ENCODE data around the gene ITGB2. TPM values are rescaled to one million over a fixed set of nuclear protein-coding genes. Genes with fewer than 3 reads are reported as not detected.

Gene ITGB2
- total RNA-seq, 4 donors from 2014 or later: 32.7 to 87.3 (median 56.2) TPM

GRCh38 chr21:44857127-44857892 lies 63.4 kb downstream of the ITGB2 start:
- TF ChIP-seq EP300 (IDR thresholded peaks at IDR 0.05) (no peak), CTCF (IDR thresholded peaks at IDR 0.05) (no peak), POLR2A (IDR thresholded peaks at IDR 0.05) (no peak)
- 91 to 92% methylated on average over 16 of the region's 16 CpGs for WGBS, 2 donors

GRCh38 chr21:44856131-44856530 lies 64.6 kb downstream of the ITGB2 start:
- WGBS, 2 donors: 92 to 94% methylated on average over 17 of the region's 17 CpGs
- Histone ChIP-seq H3K27ac (no peak overlapping the region), H3K27me3 (no peaks in the 10 kb centered on the region), H3K36me3 (peaks cover 0 to 99% (median 4%) of the 10 kb centered on the region in 3 donors), H3K4me1 (peaks cover 0 to 17% (median 0%) of the 10 kb centered on the region in 4 donors), H3K9me3 (no peaks in the 10 kb centered on the region), H3K4me3 (no peak overlapping the region)
- DNase-seq (ENCODE audit: low spot score in 2 of 2): no peak
- TF ChIP-seq EP300 (IDR thresholded peaks at IDR 0.05) (no peak), POLR2A (IDR thresholded peaks at IDR 0.05) (no peak), CTCF (IDR thresholded peaks at IDR 0.05) (no peak)

More at GRCh38 chr21:44857127-44857892, 63.4 kb downstream of the ITGB2 start:
- DNase-seq (ENCODE audit: low spot score in 2 of 2): no peak
- H3K36me3 ChIP-seq: peaks cover 0 to 99% (median 4%) of the 10 kb centered on the region in 3 donors
- H3K27ac ChIP-seq: no peak overlapping the region
- H3K4me3 ChIP-seq: no peak overlapping the region
- H3K27me3 ChIP-seq: no peaks in the 10 kb centered on the region
- no peaks in the 10 kb centered on the region for H3K9me3 ChIP-seq
- H3K4me1 ChIP-seq: peaks cover 0 to 17% (median 0%) of the 10 kb centered on the region in 4 donors

- no peak overlapping the region for H3K4me3 ChIP-seq
- peaks cover 0 to 17% (median 0%) of the 10 kb centered on the region in 4 donors for H3K4me1 ChIP-seq
- WGBS, 2 donors: 87 to 91% methylated on average over 14 of the region's 14 CpGs
- no peak for DNase-seq (ENCODE audit: low spot score in 2 of 2)
- TF ChIP-seq EP300 (IDR thresholded peaks at IDR 0.05) (no peak), POLR2A (IDR thresholded peaks at IDR 0.05) (no peak), CTCF (IDR thresholded peaks at IDR 0.05) (no peak)
- no peak overlapping the region for H3K27ac ChIP-seq
- peaks cover 0 to 99% (median 4%) of the 10 kb centered on the region in 3 donors for H3K36me3 ChIP-seq
- H3K9me3 ChIP-seq: no peaks in the 10 kb centered on the region
- no peaks in the 10 kb centered on the region for H3K27me3 ChIP-seq
Observed at GRCh38 chr21:44855572-44855971, 65.1 kb downstream of the ITGB2 start.

- no peak for DNase-seq (ENCODE audit: low spot score in 2 of 2)
- H3K27ac ChIP-seq: no peak overlapping the region
- peaks cover 0 to 17% (median 0%) of the 10 kb centered on the region in 4 donors for H3K4me1 ChIP-seq
- no peaks in the 10 kb centered on the region for H3K27me3 ChIP-seq
- no peak overlapping the region for H3K4me3 ChIP-seq
- 85 to 89% methylated on average over 31 of the region's 31 CpGs for WGBS, 2 donors
- TF ChIP-seq EP300 (IDR thresholded peaks at IDR 0.05) (no peak), CTCF (IDR thresholded peaks at IDR 0.05) (no peak), POLR2A (IDR thresholded peaks at IDR 0.05) (no peak)
- H3K36me3 ChIP-seq: peaks cover 5 to 99% (median 6%) of the 10 kb centered on the region in 3 donors
- H3K9me3 ChIP-seq: no peaks in the 10 kb centered on the region
Observed at GRCh38 chr21:44854664-44855446, 65.8 kb downstream of the ITGB2 start.

GRCh38 chr21:44854391-44854663 lies 66.4 kb downstream of the ITGB2 start:
- no peak for DNase-seq (ENCODE audit: low spot score in 2 of 2)
- Histone ChIP-seq H3K9me3 (no peaks in the 10 kb centered on the region), H3K36me3 (peaks cover 6 to 99% (median 7%) of the 10 kb centered on the region in 3 donors), H3K4me3 (no peak overlapping the region), H3K27ac (no peak overlapping the region), H3K4me1 (peaks cover 0 to 15% (median 0%) of the 10 kb centered on the region in 4 donors), H3K27me3 (no peaks in the 10 kb centered on the region)
- TF ChIP-seq EP300 (IDR thresholded peaks at IDR 0.05): no peak
- no peak for TF ChIP-seq CTCF (IDR thresholded peaks at IDR 0.05)
- no peak for TF ChIP-seq POLR2A (IDR thresholded peaks at IDR 0.05)
- 91 to 92% methylated on average over 14 of the region's 14 CpGs for WGBS, 2 donors

Data from tibial nerve (tissue), 4 donors.